ENCODE data around the gene ZKSCAN7. TPM values are rescaled to one million over a fixed set of nuclear protein-coding genes. Genes with fewer than 3 reads are reported as not detected.
"Not testable (repeated sequence)": the region's sequence is repeated elsewhere in the genome, so short reads cannot be mapped to it uniquely, and the experiment has no call there.

The ZKSCAN7 gene
- total RNA-seq, 1 donor from 2014 or later, result 9.2 TPM

DNA sequence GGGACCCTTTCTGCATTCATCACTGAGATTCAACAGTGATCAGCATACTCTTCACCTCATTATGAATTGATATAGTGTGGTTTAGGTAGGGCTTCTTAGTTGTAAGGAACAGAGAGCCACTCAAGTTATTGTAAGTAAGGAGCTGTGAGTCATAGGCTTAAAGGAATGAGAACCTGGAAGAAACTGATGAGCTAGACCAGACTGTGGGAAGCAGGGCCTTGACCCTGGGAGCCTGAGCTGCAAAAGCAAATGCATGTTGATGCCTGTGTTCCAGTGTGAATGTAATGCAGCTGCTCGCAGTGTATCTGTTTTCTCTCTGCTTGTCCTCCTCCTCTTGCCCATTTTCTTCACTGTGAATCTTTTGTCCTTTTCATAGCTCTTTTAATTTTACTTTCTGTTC lies 13.6 kb downstream of the ZKSCAN7 start:
- Mint-ChIP-seq H3K36me3 (ENCODE audit: low read depth) (peaks cover 75% of the 10 kb centered on the region), H3K9me3 (peaks cover 43% of the 10 kb centered on the region), H3K27me3 (no peaks in the 10 kb centered on the region), H3K27ac (no peak overlapping the region), H3K4me3 (no peak overlapping the region), H3K4me1 (no peaks in the 10 kb centered on the region)
- ChIA-PET CTCF (no interaction called here), POLR2A (no interaction called here)
- TF ChIP-seq CTCF (IDR thresholded peaks at IDR 0.05), result no peak
- intact Hi-C loops (cut with micrococcal nuclease), result no loop called here
- ATAC-seq (ENCODE audit: low read depth) (no peak), DNase-seq (no peak)

DNA sequence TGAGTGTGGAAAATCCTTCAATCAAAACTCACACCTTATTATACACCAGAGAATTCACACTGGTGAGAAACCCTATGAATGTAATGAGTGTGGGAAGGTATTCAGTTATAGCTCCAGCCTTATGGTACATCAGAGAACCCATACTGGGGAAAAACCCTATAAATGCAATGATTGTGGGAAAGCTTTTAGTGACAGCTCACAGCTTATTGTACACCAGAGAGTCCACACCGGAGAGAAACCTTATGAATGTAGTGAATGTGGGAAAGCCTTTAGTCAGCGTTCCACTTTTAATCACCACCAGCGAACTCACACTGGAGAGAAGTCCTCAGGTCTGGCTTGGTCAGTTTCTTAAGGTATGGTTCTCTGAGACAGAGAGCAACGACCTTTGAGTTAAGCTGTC lies 16.0 kb downstream of the ZKSCAN7 start:
- POLR2A ChIA-PET, result no interaction called here
- Mint-ChIP-seq H3K36me3 (ENCODE audit: low read depth) (peaks cover 60% of the 10 kb centered on the region), H3K4me3 (no peak overlapping the region), H3K27me3 (no peaks in the 10 kb centered on the region), H3K27ac (no peak overlapping the region), H3K9me3 (peaks cover 46% of the 10 kb centered on the region), H3K4me1 (no peaks in the 10 kb centered on the region)
- intact Hi-C loops (cut with micrococcal nuclease), result no loop called here
- CTCF ChIA-PET, result no interaction called here
- DNase-seq, result no peak
- no peak for ATAC-seq (ENCODE audit: low read depth)
- no peak for TF ChIP-seq CTCF (IDR thresholded peaks at IDR 0.05)

GRCh38 chr3:44576613-44577012 lies 21.6 kb downstream of the ZKSCAN7 start:
- H3K9me3 Mint-ChIP-seq, result peaks cover 16% of the 10 kb centered on the region
- TF ChIP-seq CTCF (IDR thresholded peaks at IDR 0.05), result no peak
- H3K27me3 Mint-ChIP-seq, result no peaks in the 10 kb centered on the region
- DNase-seq (no peak), ATAC-seq (ENCODE audit: low read depth) (no peak)
- no peak overlapping the region for H3K27ac Mint-ChIP-seq
- intact Hi-C loops (cut with micrococcal nuclease), result no loop called here
- no peaks in the 10 kb centered on the region for H3K4me1 Mint-ChIP-seq
- POLR2A ChIA-PET, result no interaction called here
- peaks cover 22% of the 10 kb centered on the region for H3K36me3 Mint-ChIP-seq (ENCODE audit: low read depth)
- CTCF ChIA-PET, result no interaction called here
- no peak overlapping the region for H3K4me3 Mint-ChIP-seq

GRCh38 chr3:44577354-44577952 lies 22.5 kb downstream of the ZKSCAN7 start:
- H3K4me1 Mint-ChIP-seq, result not testable (repeated sequence)
- POLR2A ChIA-PET, result interaction anchor here (0.6 kb wide), 1 partner anchor 13 kb away, joined by 3 read pairs; no protein-coding TSS in a partner anchor

DNA sequence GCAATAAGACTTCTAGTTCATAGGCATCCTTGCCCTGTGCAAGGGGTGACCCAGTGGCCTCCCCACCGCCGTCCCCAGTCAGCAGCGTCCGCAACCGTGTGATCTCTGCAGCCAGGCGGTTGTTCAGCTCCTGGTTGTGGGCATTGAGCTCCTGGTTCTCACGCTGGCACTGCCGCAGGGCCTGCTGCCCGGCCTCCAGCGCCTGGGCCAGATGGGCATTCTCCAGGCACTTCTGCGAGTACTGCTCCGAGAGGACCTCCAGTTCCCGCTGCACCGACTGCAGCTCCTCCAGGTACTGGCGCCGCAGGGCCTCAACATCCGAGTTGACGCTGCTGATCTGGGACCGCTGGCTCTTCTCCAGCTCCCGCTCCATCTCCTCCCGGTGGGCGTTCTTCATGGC lies 23.3 kb downstream of the ZKSCAN7 start:
- H3K27me3 Mint-ChIP-seq; H3K4me1 Mint-ChIP-seq; CTCF ChIA-PET; DNase-seq; H3K27ac Mint-ChIP-seq; intact Hi-C loops (cut with micrococcal nuclease); ATAC-seq (ENCODE audit: low read depth); H3K9me3 Mint-ChIP-seq; POLR2A ChIA-PET; H3K4me3 Mint-ChIP-seq: not testable (repeated sequence)
- H3K36me3 Mint-ChIP-seq (ENCODE audit: low read depth), result peaks cover 11% of the 10 kb centered on the region

More at GRCh38 chr3:44577354-44577952, 22.5 kb downstream of the ZKSCAN7 start:
- intact Hi-C loops (cut with micrococcal nuclease); H3K27me3 Mint-ChIP-seq; ATAC-seq (ENCODE audit: low read depth); DNase-seq; H3K4me3 Mint-ChIP-seq; CTCF ChIA-PET; H3K27ac Mint-ChIP-seq: not testable (repeated sequence)
- Mint-ChIP-seq H3K9me3 (peaks cover 10% of the 10 kb centered on the region), H3K36me3 (ENCODE audit: low read depth) (peaks cover 16% of the 10 kb centered on the region)

DNA sequence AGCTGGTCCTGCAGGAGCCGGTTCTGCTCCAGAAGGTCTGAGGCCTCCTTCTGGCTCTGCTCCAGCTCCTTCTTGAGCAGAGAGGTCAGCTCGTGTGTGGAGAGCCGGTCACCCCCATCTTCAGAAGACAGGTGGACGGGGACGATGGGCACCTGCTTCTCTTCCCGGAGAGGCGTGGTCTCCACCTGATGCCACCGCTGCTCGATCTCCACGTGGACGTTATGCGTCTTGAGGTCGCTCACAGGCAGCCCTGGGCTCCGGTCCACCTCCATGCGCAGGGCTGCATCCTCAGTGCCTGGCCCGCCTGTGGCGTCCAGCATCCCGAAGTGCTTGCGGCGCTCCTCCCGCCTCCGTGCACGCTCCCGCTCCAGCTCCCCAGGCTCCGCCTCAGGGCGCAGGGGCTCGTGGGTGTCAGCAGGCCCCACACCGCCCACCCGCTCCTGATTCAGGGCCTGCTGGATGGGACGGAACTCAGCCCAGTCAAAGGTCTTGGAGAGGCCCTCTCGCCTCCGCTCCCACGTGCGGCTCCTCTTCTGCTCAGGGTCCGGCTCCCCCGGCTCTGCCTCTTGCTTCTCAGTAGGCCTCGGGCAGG lies 24.0 kb downstream of the ZKSCAN7 start:
- intact Hi-C loops (cut with micrococcal nuclease); H3K4me3 Mint-ChIP-seq; H3K4me1 Mint-ChIP-seq; H3K27ac Mint-ChIP-seq; H3K9me3 Mint-ChIP-seq; POLR2A ChIA-PET; H3K27me3 Mint-ChIP-seq; CTCF ChIA-PET; DNase-seq; ATAC-seq (ENCODE audit: low read depth): not testable (repeated sequence)
- peaks cover 11% of the 10 kb centered on the region for H3K36me3 Mint-ChIP-seq (ENCODE audit: low read depth)

DNA sequence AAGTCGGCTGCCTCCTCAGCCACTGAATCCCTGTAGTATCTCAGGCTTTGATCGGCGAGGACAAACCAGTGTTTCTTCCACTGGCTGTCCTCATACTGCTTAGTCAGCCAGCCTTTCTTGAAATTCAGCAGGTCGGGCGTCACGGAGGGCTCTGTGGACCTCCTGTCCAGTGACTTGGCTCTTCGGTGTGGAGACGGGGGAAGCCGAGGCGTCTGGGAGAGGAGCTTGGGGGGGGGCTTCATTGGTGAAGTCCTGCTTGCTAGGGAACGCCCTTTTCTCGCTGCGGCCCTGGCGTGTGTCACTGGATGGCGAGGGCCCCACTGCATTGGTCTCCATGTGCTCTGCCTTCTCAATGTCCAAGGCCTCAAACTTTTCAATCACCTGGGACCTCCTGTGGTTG lies 24.8 kb downstream of the ZKSCAN7 start:
- POLR2A ChIA-PET; H3K4me3 Mint-ChIP-seq; CTCF ChIA-PET; H3K27me3 Mint-ChIP-seq; DNase-seq; H3K27ac Mint-ChIP-seq; H3K9me3 Mint-ChIP-seq; ATAC-seq (ENCODE audit: low read depth); H3K4me1 Mint-ChIP-seq; intact Hi-C loops (cut with micrococcal nuclease): not testable (repeated sequence)
- peaks cover 11% of the 10 kb centered on the region for H3K36me3 Mint-ChIP-seq (ENCODE audit: low read depth)

GRCh38 chr3:44580971-44581370 lies 26.0 kb downstream of the ZKSCAN7 start:
- peaks cover 17% of the 10 kb centered on the region for H3K4me1 Mint-ChIP-seq
- intact Hi-C loops (cut with micrococcal nuclease); H3K27ac Mint-ChIP-seq; ATAC-seq (ENCODE audit: low read depth); DNase-seq; H3K4me3 Mint-ChIP-seq; CTCF ChIA-PET; POLR2A ChIA-PET; H3K27me3 Mint-ChIP-seq; H3K9me3 Mint-ChIP-seq: not testable (repeated sequence)
- H3K36me3 Mint-ChIP-seq (ENCODE audit: low read depth), result peaks cover 11% of the 10 kb centered on the region

Measured in activated B cell treated with CpG ODN at 0.5 μM for 24 hours (primary cell).